ENCODE measurements around the gene ASPRV1. TPM values are rescaled to one million over a fixed set of nuclear protein-coding genes. Genes with fewer than 3 reads are reported as not detected.

The ASPRV1 gene
- total RNA-seq, 1 experiment from 2014 or later = 1.3 TPM

DNA sequence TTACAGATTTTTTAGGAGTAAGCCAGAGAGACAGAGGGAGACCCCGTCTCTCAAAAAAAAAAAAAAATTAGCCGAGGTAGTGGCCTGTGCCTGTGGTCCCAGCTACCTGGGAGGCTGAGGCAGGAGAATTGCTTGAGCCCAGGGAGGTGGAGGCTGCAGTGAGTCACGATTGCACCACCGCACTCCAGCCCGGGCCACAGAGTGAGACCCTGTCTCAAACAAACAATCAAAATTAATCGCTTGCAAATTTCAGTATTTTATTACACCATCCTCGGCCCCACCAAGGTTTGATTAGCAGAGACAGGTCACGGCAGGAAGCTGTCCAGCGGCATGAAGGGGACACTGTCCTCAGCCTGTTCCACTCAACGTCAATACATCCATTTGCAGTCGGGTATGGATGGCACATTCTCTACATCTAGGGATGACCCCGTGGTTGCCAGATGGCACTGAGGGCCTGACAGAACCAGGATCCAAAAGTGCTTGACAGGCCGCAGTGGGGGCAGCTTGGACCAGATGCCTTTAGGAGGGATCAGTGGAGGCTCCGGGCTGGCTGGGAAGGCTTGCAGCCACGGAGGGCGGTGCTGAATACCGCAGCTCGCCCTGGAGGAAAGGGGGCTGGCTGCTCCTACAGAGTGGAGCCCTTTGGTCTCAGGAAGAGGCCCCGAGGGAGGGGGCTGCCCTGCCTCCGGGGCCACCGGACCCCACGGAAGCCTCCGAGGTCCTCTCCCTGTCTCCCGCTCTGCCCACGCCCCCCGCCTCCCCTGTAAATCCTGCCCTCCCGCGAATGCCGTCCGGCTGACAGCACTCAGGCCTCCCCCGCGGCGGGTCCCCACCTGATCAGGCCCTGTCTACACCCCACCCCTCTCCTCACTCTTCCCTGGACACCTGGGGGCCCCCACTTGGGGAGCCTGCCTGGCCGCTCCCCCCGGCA is 13.1 kb downstream of the ASPRV1 start (continued):
- TF ChIP-seq, protein P1, sequence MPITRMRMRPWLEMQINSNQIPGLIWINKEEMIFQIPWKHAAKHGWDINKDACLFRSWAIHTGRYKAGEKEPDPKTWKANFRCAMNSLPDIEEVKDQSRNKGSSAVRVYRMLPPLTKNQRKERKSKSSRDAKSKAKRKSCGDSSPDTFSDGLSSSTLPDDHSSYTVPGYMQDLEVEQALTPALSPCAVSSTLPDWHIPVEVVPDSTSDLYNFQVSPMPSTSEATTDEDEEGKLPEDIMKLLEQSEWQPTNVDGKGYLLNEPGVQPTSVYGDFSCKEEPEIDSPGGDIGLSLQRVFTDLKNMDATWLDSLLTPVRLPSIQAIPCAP (CRISPR knock-in tag; IDR thresholded peaks at IDR 0.05) = no peak
- no peak for TF ChIP-seq JUN (CRISPR knock-in tag; IDR thresholded peaks at IDR 0.05)
- TF ChIP-seq TEAD4 (CRISPR knock-in tag; IDR thresholded peaks at IDR 0.05) = no peak
- TF ChIP-seq, protein P2, sequence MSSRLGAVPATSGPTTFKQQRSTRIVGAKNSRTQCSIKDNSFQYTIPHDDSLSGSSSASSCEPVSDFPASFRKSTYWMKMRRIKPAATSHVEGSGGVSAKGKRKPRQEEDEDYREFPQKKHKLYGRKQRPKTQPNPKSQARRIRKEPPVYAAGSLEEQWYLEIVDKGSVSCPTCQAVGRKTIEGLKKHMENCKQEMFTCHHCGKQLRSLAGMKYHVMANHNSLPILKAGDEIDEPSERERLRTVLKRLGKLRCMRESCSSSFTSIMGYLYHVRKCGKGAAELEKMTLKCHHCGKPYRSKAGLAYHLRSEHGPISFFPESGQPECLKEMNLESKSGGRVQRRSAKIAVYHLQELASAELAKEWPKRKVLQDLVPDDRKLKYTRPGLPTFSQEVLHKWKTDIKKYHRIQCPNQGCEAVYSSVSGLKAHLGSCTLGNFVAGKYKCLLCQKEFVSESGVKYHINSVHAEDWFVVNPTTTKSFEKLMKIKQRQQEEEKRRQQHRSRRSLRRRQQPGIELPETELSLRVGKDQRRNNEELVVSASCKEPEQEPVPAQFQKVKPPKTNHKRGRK (CRISPR knock-in tag; IDR thresholded peaks at IDR 0.05; ENCODE audit: borderline replicate concordance) = no peak

DNA sequence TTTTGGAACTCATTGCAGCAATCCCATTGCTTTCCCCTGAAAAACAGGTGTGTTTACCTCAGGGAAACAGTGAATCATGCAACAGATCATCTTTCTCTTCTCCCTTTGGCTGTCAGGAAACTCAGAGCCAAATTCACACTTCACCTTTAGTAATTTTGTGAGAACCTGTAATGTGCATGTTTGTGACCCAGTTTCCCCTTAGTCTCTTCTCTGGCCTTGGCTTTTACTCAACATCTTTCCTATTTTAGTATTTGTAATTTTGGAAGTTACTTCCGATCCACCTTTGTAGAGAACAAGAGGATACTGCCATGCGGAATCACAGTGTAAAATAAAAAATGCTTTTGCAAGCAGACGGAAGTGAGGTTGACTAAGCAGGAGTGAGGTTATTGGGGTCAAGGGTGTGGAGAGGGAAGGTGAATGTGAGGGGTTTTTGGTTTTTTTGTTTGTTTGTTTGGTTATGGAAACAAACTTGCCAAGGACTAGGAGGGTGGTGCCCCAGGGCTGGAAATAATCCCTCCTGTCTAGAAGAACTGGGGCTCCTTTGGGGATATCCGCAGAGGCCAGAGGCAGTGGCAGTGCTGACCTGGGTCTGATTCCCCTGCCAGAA is 14.0 kb downstream of the ASPRV1 start:
- no peaks in the 10 kb centered on the region; the same call in none of the 2 replicates for H3K4me1 Mint-ChIP-seq
- H3K27ac Mint-ChIP-seq = no peak overlapping the region
- DNase-seq (ENCODE audit: low spot score) (no peak), ATAC-seq (no peak)
- no peaks in the 10 kb centered on the region for H3K36me3 Mint-ChIP-seq
- ChIA-PET POLR2A (interaction anchor here (0.7 kb wide), 1 partner anchor 33 kb away, joined by 3 read pairs; the partner anchor contains the start of gene MXD1), CTCF (no interaction called here)
- no peak overlapping the region for H3K4me3 Mint-ChIP-seq
- no peaks in the 10 kb centered on the region for H3K9me3 Mint-ChIP-seq
- no peaks in the 10 kb centered on the region for H3K27me3 Mint-ChIP-seq (ENCODE audit: low read depth)
- TF ChIP-seq SMAD4 (CRISPR knock-in tag; IDR thresholded peaks at IDR 0.05) (no peak), PRRX2 (CRISPR knock-in tag; IDR thresholded peaks at IDR 0.05) (no peak), ATF1 (CRISPR knock-in tag; IDR thresholded peaks at IDR 0.05) (no peak), NFYB (CRISPR knock-in tag; conservative IDR thresholded peaks at IDR 0.05; ENCODE audit: low read depth) (no peak), MXD4 (CRISPR knock-in tag; IDR thresholded peaks at IDR 0.05; ENCODE audit: borderline replicate concordance) (no peak)
- TF ChIP-seq, protein P1 (CRISPR knock-in tag; IDR thresholded peaks at IDR 0.05) = no peak

DNA sequence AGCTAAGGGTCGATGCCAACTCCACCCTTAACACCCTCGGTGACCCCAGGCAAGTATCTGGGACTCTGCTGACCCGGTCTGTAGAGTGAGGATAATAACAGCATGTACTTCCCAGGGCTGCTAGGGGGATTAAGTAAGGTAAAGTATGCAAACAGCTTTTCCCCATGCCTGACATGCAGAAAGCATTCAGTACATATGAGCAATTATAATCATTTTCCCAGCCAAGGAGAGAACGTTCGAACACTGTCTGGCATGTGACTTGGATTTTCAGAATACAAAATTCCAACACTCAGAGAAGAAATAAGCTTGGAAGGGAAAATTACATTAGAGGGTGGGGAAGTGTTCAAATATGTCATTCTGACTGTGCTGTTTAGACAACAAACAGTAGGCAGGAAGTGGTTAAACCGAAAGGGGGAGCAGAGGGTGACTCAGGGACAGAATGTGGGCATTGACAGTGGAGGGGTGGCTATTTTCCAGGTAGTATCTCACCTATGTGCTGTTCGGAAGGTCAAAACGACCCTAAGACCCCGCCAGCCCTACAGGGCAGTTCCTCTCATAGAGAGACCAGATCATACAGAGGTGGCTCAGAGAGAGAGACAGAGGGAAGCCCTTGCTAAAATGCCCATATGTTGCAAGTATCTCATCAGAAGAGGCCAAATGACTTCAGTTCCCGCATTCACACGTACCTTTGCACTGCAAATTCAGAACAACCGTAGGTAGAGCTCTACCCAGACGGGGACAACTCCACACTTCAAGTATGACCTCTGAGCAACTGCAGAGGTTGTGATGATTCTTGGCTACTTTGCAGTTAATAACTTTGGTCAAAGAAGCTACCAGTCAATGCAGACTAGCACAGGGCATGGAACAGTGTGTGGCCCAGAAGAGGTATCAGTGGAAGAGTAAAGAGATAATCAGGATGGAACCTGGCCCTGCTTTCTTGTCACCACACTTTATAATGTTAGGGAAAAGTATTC is 14.8 kb downstream of the ASPRV1 start:
- DNase-seq (ENCODE audit: low spot score) (no peak), ATAC-seq (no peak)
- ChIA-PET CTCF (interaction anchor here (1.3 kb wide), 1 partner anchor 222 kb away, joined by 3 read pairs; no protein-coding TSS in a partner anchor), POLR2A (no interaction called here)
- H3K4me3 Mint-ChIP-seq = no peak overlapping the region
- no peaks in the 10 kb centered on the region for H3K36me3 Mint-ChIP-seq
- no peak overlapping the region for H3K27ac Mint-ChIP-seq
- H3K4me1 Mint-ChIP-seq = no peaks in the 10 kb centered on the region; the same call in none of the 2 replicates
- H3K9me3 Mint-ChIP-seq = no peaks in the 10 kb centered on the region
- H3K27me3 Mint-ChIP-seq (ENCODE audit: low read depth) = no peaks in the 10 kb centered on the region
- TF ChIP-seq NFYB (CRISPR knock-in tag; conservative IDR thresholded peaks at IDR 0.05; ENCODE audit: low read depth) (no peak), GABPB1 (CRISPR knock-in tag; IDR thresholded peaks at IDR 0.05) (no peak)
- TF ChIP-seq, protein P3, sequence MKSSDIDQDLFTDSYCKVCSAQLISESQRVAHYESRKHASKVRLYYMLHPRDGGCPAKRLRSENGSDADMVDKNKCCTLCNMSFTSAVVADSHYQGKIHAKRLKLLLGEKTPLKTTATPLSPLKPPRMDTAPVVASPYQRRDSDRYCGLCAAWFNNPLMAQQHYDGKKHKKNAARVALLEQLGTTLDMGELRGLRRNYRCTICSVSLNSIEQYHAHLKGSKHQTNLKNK (CRISPR knock-in tag; IDR thresholded peaks at IDR 0.05) = no peak
- TF ChIP-seq, protein P4, sequence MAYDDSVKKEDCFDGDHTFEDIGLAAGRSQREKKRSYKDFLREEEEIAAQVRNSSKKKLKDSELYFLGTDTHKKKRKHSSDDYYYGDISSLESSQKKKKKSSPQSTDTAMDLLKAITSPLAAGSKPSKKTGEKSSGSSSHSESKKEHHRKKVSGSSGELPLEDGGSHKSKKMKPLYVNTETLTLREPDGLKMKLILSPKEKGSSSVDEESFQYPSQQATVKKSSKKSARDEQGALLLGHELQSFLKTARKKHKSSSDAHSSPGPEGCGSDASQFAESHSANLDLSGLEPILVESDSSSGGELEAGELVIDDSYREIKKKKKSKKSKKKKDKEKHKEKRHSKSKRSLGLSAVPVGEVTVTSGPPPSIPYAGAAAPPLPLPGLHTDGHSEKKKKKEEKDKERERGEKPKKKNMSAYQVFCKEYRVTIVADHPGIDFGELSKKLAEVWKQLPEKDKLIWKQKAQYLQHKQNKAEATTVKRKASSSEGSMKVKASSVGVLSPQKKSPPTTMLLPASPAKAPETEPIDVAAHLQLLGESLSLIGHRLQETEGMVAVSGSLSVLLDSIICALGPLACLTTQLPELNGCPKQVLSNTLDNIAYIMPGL (CRISPR knock-in tag; IDR thresholded peaks at IDR 0.05) = no peak
- TF ChIP-seq, protein P5, sequence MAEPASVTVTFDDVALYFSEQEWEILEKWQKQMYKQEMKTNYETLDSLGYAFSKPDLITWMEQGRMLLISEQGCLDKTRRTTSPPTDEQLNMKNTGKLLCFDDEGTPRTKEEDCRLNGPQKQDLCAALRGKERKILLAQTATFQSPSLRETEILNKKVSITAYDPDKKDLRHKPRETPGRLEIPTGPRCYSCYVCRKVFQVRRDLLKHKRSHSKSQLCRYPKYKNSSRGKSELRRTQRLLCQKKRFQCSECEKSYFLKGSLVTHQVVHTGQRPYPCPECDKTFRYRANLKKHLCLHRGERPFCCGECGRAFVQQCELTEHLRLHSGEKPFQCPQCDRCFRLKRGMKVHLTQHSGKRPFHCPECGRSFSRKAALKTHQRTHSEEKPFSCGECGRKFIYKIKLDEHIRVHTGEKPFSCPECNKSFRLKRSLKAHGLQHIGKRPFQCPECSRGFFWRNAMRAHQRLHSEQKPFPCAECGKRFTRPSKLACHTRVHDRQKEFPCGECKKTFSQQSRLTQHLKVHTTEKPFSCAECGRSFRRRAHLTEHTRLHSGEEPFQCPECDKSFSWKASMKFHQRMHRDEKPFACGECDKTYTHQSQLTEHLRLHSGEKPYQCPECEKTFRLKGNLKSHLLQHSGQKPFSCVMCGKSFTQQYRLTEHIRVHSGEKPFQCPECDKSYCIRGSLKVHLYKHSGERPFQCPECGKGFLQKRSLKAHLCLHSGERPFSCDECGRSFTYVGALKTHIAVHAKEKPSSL (CRISPR knock-in tag; conservative IDR thresholded peaks at IDR 0.05) = no peak
- TF ChIP-seq, protein P6, sequence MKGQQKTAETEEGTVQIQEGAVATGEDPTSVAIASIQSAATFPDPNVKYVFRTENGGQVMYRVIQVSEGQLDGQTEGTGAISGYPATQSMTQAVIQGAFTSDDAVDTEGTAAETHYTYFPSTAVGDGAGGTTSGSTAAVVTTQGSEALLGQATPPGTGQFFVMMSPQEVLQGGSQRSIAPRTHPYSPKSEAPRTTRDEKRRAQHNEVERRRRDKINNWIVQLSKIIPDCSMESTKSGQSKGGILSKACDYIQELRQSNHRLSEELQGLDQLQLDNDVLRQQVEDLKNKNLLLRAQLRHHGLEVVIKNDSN (CRISPR knock-in tag; IDR thresholded peaks at IDR 0.05) = no peak
- TF ChIP-seq, protein P7, sequence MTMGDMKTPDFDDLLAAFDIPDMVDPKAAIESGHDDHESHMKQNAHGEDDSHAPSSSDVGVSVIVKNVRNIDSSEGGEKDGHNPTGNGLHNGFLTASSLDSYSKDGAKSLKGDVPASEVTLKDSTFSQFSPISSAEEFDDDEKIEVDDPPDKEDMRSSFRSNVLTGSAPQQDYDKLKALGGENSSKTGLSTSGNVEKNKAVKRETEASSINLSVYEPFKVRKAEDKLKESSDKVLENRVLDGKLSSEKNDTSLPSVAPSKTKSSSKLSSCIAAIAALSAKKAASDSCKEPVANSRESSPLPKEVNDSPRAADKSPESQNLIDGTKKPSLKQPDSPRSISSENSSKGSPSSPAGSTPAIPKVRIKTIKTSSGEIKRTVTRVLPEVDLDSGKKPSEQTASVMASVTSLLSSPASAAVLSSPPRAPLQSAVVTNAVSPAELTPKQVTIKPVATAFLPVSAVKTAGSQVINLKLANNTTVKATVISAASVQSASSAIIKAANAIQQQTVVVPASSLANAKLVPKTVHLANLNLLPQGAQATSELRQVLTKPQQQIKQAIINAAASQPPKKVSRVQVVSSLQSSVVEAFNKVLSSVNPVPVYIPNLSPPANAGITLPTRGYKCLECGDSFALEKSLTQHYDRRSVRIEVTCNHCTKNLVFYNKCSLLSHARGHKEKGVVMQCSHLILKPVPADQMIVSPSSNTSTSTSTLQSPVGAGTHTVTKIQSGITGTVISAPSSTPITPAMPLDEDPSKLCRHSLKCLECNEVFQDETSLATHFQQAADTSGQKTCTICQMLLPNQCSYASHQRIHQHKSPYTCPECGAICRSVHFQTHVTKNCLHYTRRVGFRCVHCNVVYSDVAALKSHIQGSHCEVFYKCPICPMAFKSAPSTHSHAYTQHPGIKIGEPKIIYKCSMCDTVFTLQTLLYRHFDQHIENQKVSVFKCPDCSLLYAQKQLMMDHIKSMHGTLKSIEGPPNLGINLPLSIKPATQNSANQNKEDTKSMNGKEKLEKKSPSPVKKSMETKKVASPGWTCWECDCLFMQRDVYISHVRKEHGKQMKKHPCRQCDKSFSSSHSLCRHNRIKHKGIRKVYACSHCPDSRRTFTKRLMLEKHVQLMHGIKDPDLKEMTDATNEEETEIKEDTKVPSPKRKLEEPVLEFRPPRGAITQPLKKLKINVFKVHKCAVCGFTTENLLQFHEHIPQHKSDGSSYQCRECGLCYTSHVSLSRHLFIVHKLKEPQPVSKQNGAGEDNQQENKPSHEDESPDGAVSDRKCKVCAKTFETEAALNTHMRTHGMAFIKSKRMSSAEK (CRISPR knock-in tag; IDR thresholded peaks at IDR 0.05; ENCODE audit: borderline replicate concordance) = no peak
